ENCODE measurements around the gene RSPH9. TPM values are rescaled to one million over a fixed set of nuclear protein-coding genes. Genes with fewer than 3 reads are reported as not detected.

Gene RSPH9
- total RNA-seq, 1 donor from 2014 or later: 0.48 TPM

- peak; percentile 88 for DNase-seq (ENCODE audit: low spot score)
Observed at GRCh38 chr6:43667245-43668150, 22.7 kb downstream of the RSPH9 start.

- DNase-seq (ENCODE audit: low spot score): peak; percentile 86
Observed at GRCh38 chr6:43668151-43669028, 23.6 kb downstream of the RSPH9 start.

GRCh38 chr6:43669050-43669921 is 24.4 kb downstream of the RSPH9 start:
- peak; percentile 70 for DNase-seq (ENCODE audit: low spot score)

- DNase-seq (ENCODE audit: low spot score): peak; percentile 82
Observed at GRCh38 chr6:43669922-43670622, 25.2 kb downstream of the RSPH9 start.

- no peak for DNase-seq (ENCODE audit: low spot score)
Observed at GRCh38 chr6:43670623-43670986, 25.8 kb downstream of the RSPH9 start.

GRCh38 chr6:43671011-43671800 is 26.4 kb downstream of the RSPH9 start:
- no peak for DNase-seq (ENCODE audit: low spot score)

GRCh38 chr6:43671801-43672690 is 27.2 kb downstream of the RSPH9 start:
- DNase-seq (ENCODE audit: low spot score): no peak

GRCh38 chr6:43673444-43674084 is 28.7 kb downstream of the RSPH9 start:
- DNase-seq (ENCODE audit: low spot score): peak; percentile 55

GRCh38 chr6:43674291-43674690 is 29.5 kb downstream of the RSPH9 start:
- DNase-seq (ENCODE audit: low spot score): no peak

GRCh38 chr6:43674921-43675320 is 30.1 kb downstream of the RSPH9 start:
- DNase-seq (ENCODE audit: low spot score): no peak

- DNase-seq (ENCODE audit: low spot score): no peak
Observed at GRCh38 chr6:43676962-43677606, 32.2 kb downstream of the RSPH9 start.

GRCh38 chr6:43677759-43678158 is 32.9 kb downstream of the RSPH9 start:
- DNase-seq (ENCODE audit: low spot score): no peak

- DNase-seq (ENCODE audit: low spot score): no peak
Observed at GRCh38 chr6:43678341-43678740, 33.5 kb downstream of the RSPH9 start.

- DNase-seq (ENCODE audit: low spot score): peak; percentile 57
Observed at GRCh38 chr6:43679057-43679456, 34.2 kb downstream of the RSPH9 start.

GRCh38 chr6:43680308-43681200 is 35.7 kb downstream of the RSPH9 start:
- DNase-seq (ENCODE audit: low spot score): peak; percentile 52

GRCh38 chr6:43681303-43681702 is 36.5 kb downstream of the RSPH9 start:
- DNase-seq (ENCODE audit: low spot score): no peak
